Measurements from ENCODE around the gene ST7.

GRCh38 chr7:117094457-117094856 lies 141.2 kb downstream of the ST7 start:
- TF ChIP-seq SIN3A (IDR thresholded peaks at IDR 0.05; ENCODE audit: borderline replicate concordance, low read depth, low read length) (no peak), ZSCAN21 (CRISPR knock-in tag; IDR thresholded peaks at IDR 0.05; ENCODE audit: borderline replicate concordance) (no peak)
